ENCODE results near the gene IFNE.
"Not testable (repeated sequence)": the region's sequence is repeated elsewhere in the genome, so short reads cannot be mapped to it uniquely, and the experiment has no call there.

IFNE gene

GRCh38 chr9:21491756-21492155 is 9.6 kb upstream of the IFNE start:
- no peak for DNase-seq (ENCODE audit: low read depth in 2 of 2)

GRCh38 chr9:21481470-21482056 is 550 bp downstream of the IFNE start:
- no peak for DNase-seq (ENCODE audit: low read depth in 2 of 2)

GRCh38 chr9:21479152-21479702 is 2.9 kb downstream of the IFNE start:
- DNase-seq (ENCODE audit: low read depth in 2 of 2) = no peak

GRCh38 chr9:21477466-21477865 is 4.6 kb downstream of the IFNE start:
- DNase-seq (ENCODE audit: low read depth in 2 of 2) = no peak

- DNase-seq (ENCODE audit: low read depth in 2 of 2) = no peak
Observed at GRCh38 chr9:21473236-21473635, 8.9 kb downstream of the IFNE start.

GRCh38 chr9:21470126-21470525 is 12.0 kb downstream of the IFNE start:
- DNase-seq (ENCODE audit: low read depth in 2 of 2) = no peak

GRCh38 chr9:21465859-21466518 is 16.1 kb downstream of the IFNE start:
- DNase-seq (ENCODE audit: low read depth in 2 of 2) = no peak

GRCh38 chr9:21465138-21465537 is 17.0 kb downstream of the IFNE start:
- DNase-seq (ENCODE audit: low read depth in 2 of 2) = no peak

- no peak for DNase-seq (ENCODE audit: low read depth in 2 of 2)
Observed at GRCh38 chr9:21461377-21461776, 20.7 kb downstream of the IFNE start.

GRCh38 chr9:21455320-21455719 is 26.8 kb downstream of the IFNE start:
- DNase-seq (ENCODE audit: low read depth in 2 of 2) = no peak

GRCh38 chr9:21454149-21454548 is 28.0 kb downstream of the IFNE start:
- no peak for DNase-seq (ENCODE audit: low read depth in 2 of 2)

- no peak for DNase-seq (ENCODE audit: low read depth in 2 of 2)
Observed at GRCh38 chr9:21452681-21453080, 29.4 kb downstream of the IFNE start.

GRCh38 chr9:21450733-21451394 is 31.2 kb downstream of the IFNE start:
- no peak for DNase-seq (ENCODE audit: low read depth in 2 of 2)

GRCh38 chr9:21449312-21449711 is 32.8 kb downstream of the IFNE start:
- DNase-seq (ENCODE audit: low read depth in 2 of 2) = not testable (repeated sequence)

- no peak for DNase-seq (ENCODE audit: low read depth in 2 of 2)
Observed at GRCh38 chr9:21443849-21444625, 38.1 kb downstream of the IFNE start.

- DNase-seq (ENCODE audit: low read depth in 2 of 2) = no peak
Observed at GRCh38 chr9:21440139-21440538, 42.0 kb downstream of the IFNE start, which contains the start of gene IFNA1. IFNA1 (plus strand) TSS chr9:21440439; CDS start chr9:21440508, 69 bp downstream.

- DNase-seq (ENCODE audit: low read depth in 2 of 2) = not testable (repeated sequence)
Observed at GRCh38 chr9:21435015-21435383, 47.1 kb downstream of the IFNE start.

- peak in 1 of 2 donors; percentile 36 for DNase-seq (ENCODE audit: low read depth in 2 of 2)
Observed at GRCh38 chr9:21434202-21435014, 47.7 kb downstream of the IFNE start.

- no peak for DNase-seq (ENCODE audit: low read depth in 2 of 2)
Observed at GRCh38 chr9:21432672-21433425, 49.3 kb downstream of the IFNE start.

Data from stimulated activated CD4-positive, alpha-beta T cell treated with anti-CD3 and anti-CD28 coated beads, Interleukin-1b, Interleukin-23, amount 100 ng/mL, for 4 hours (primary cell).